BLaER1 treated with 17β-estradiol and CSF1 and Interleukin-3, amounts not matched to agents 10 nM and 100 nM (cell line): ENCODE measurements around the gene PLEKHG1.

Source experiments
- H3K27ac ChIP-seq, 11 experiments: shearing (Covaris generic); formaldehyde crosslinking; 2 replicates each; pipeline ENCODE4 v1.8.1; 2022
- H3K27me3 ChIP-seq, 11 experiments: shearing (Covaris generic); formaldehyde crosslinking; 2 replicates each; pipeline ENCODE4 v1.8.1; 2022
- H3K36me3 ChIP-seq, 11 experiments: shearing (Covaris generic); formaldehyde crosslinking; 2 replicates each; pipeline ENCODE4 v1.8.1; 2022
- H3K4me1 ChIP-seq, 10 experiments: shearing (Covaris generic); formaldehyde crosslinking; 2 replicates each; pipeline ENCODE4 v1.8.1; 2022
- H3K4me2 ChIP-seq, 11 experiments: shearing (Covaris generic); formaldehyde crosslinking; 2 replicates each; pipeline ENCODE4 v1.8.1; 2022
- H3K4me3 ChIP-seq, 10 experiments: shearing (Covaris generic); formaldehyde crosslinking; 2 replicates each; pipeline ENCODE4 v1.8.1; 2022
- H3K9ac ChIP-seq, 11 experiments: shearing (Covaris generic); formaldehyde crosslinking; 2 replicates each; pipeline ENCODE4 v1.8.1; 2022
- H3K9me3 ChIP-seq, 11 experiments: shearing (Covaris generic); formaldehyde crosslinking; replicated peaks in 1 of 11; 2 replicates each; pipeline ENCODE4 v1.8.1; 2022
- H4K20me1 ChIP-seq, 11 experiments: shearing (Covaris generic); formaldehyde crosslinking; 2 replicates each; pipeline ENCODE4 v1.8.1; 2022
- Cebpa-rat ChIP-seq, 11 experiments: shearing (Covaris generic); IDR thresholded peaks; 2 replicates each; pipeline ENCODE4 v1.8.1; 2022

PLEKHG1 gene

DNA sequence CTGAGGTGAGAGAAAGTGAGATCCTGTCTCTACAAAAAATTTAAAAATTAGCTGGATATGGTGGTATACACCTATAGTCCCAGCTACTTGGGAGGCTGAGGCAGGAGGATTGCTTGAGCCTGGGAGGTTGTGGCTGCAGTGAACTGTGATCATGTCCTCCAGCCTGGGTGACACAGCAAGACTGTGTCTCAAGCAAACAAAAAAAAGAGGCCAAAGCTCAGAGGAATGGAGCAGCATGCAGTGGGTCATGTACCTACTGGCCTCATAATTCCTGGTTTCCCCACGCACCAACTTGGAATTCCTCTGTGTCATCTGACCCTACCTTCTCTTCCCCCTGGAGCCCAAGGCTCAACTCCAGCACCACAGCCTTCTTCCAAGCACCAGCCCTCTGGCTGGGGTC, 15.1 kb upstream of the PLEKHG1 start:
- no peak overlapping the region for H3K27ac ChIP-seq
- TF ChIP-seq Cebpa-rat (IDR thresholded peaks at IDR 0.05): no peak
- no peak overlapping the region for H3K4me2 ChIP-seq
- H3K36me3 ChIP-seq: no peaks in the 10 kb centered on the region
- no peak overlapping the region for H3K9ac ChIP-seq
- peaks cover 0 to 10% (median 3%) of the 10 kb centered on the region in 10 experiments; a peak in 10 of 20 replicates for H3K4me1 ChIP-seq
- no peaks in the 10 kb centered on the region; a peak in 1 of 22 replicates for H4K20me1 ChIP-seq
- H3K9me3 ChIP-seq: no peaks in the 10 kb centered on the region
- peaks cover 0 to 12% (median 0%) of the 10 kb centered on the region in 11 experiments; a peak in 3 of 22 replicates for H3K27me3 ChIP-seq
- H3K4me3 ChIP-seq: no peak overlapping the region

GRCh38 chr6:150586850-150587359, 12.8 kb upstream of the PLEKHG1 start:
- Histone ChIP-seq H3K4me1 (peaks cover 0 to 10% (median 3%) of the 10 kb centered on the region in 10 experiments; a peak in 10 of 20 replicates), H3K27me3 (peaks cover 0 to 14% (median 0%) of the 10 kb centered on the region in 11 experiments; a peak in 3 of 22 replicates), H3K27ac (no peak overlapping the region), H4K20me1 (no peaks in the 10 kb centered on the region; a peak in 1 of 22 replicates), H3K4me3 (no peak overlapping the region), H3K9ac (no peak overlapping the region), H3K36me3 (no peaks in the 10 kb centered on the region), H3K4me2 (peak overlapping the region in 2 of 11 experiments; percentile 28 to 37; a peak in 4 of 22 replicates), H3K9me3 (no peaks in the 10 kb centered on the region)
- no peak for TF ChIP-seq Cebpa-rat (IDR thresholded peaks at IDR 0.05)

- no peak for TF ChIP-seq Cebpa-rat (IDR thresholded peaks at IDR 0.05)
- Histone ChIP-seq H3K4me3 (no peak overlapping the region), H3K36me3 (no peaks in the 10 kb centered on the region), H3K9me3 (no peaks in the 10 kb centered on the region), H3K4me1 (peaks cover 0 to 5% (median 0%) of the 10 kb centered on the region in 10 experiments; a peak in 6 of 20 replicates), H3K27ac (no peak overlapping the region), H3K9ac (no peak overlapping the region), H4K20me1 (no peaks in the 10 kb centered on the region; a peak in 1 of 22 replicates), H3K27me3 (peaks cover 0 to 20% (median 0%) of the 10 kb centered on the region in 11 experiments; a peak in 3 of 22 replicates), H3K4me2 (no peak overlapping the region)
Measured at GRCh38 chr6:150587637-150588036, 12.0 kb upstream of the PLEKHG1 start.

- Histone ChIP-seq H4K20me1 (no peaks in the 10 kb centered on the region; a peak in 1 of 22 replicates), H3K9me3 (no peaks in the 10 kb centered on the region), H3K27me3 (peaks cover 0 to 16% (median 0%) of the 10 kb centered on the region in 11 experiments; a peak in 2 of 22 replicates), H3K36me3 (no peaks in the 10 kb centered on the region), H3K4me3 (no peak overlapping the region), H3K4me1 (peaks cover 0 to 5% (median 0%) of the 10 kb centered on the region in 10 experiments; a peak in 4 of 20 replicates), H3K4me2 (no peak overlapping the region), H3K9ac (no peak overlapping the region), H3K27ac (no peak overlapping the region)
- no peak for TF ChIP-seq Cebpa-rat (IDR thresholded peaks at IDR 0.05)
Measured at GRCh38 chr6:150588888-150589499, 10.7 kb upstream of the PLEKHG1 start.

DNA sequence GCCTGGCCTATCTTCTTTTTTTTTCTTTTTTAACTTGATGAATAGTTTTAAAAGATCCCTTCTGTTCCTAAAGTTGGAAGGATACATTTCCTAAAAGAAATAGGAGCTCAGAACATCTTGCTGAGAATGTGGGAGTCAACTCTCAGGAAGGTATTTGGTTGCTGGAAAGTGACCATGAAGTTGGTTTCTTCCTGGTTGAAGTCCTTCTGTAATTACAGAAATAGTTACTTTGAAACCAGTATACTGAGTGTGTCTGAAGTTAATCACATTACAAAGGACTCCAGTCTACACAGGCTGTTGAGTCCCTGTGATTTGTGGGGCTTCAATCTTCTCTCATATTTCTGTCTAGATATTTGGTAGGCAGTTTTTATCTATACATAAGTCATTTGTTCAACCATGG, 9.8 kb upstream of the PLEKHG1 start:
- peaks cover 0 to 5% (median 0%) of the 10 kb centered on the region in 10 experiments; a peak in 4 of 20 replicates for H3K4me1 ChIP-seq
- peaks cover 0 to 17% (median 0%) of the 10 kb centered on the region in 11 experiments; a peak in 1 of 22 replicates for H3K27me3 ChIP-seq
- H3K9ac ChIP-seq: no peak overlapping the region

GRCh38 chr6:150590446-150590845, 9.2 kb upstream of the PLEKHG1 start:
- Histone ChIP-seq H3K4me2 (no peak overlapping the region), H3K9ac (no peak overlapping the region), H3K36me3 (no peaks in the 10 kb centered on the region), H3K4me1 (peaks cover 0 to 5% (median 0%) of the 10 kb centered on the region in 10 experiments; a peak in 4 of 20 replicates), H3K9me3 (no peaks in the 10 kb centered on the region), H4K20me1 (no peaks in the 10 kb centered on the region; a peak in 1 of 22 replicates), H3K4me3 (no peak overlapping the region), H3K27ac (no peak overlapping the region), H3K27me3 (peaks cover 0 to 19% (median 0%) of the 10 kb centered on the region in 11 experiments; a peak in 1 of 22 replicates)
- no peak for TF ChIP-seq Cebpa-rat (IDR thresholded peaks at IDR 0.05)

More for the DNA sequence above, 9.8 kb upstream of the PLEKHG1 start:
- no peak overlapping the region for H3K4me2 ChIP-seq
- no peaks in the 10 kb centered on the region for H3K9me3 ChIP-seq
- no peak overlapping the region for H3K4me3 ChIP-seq
- no peaks in the 10 kb centered on the region for H3K36me3 ChIP-seq
- no peak overlapping the region for H3K27ac ChIP-seq
- TF ChIP-seq Cebpa-rat (IDR thresholded peaks at IDR 0.05): no peak
- H4K20me1 ChIP-seq: no peaks in the 10 kb centered on the region; a peak in 1 of 22 replicates

DNA sequence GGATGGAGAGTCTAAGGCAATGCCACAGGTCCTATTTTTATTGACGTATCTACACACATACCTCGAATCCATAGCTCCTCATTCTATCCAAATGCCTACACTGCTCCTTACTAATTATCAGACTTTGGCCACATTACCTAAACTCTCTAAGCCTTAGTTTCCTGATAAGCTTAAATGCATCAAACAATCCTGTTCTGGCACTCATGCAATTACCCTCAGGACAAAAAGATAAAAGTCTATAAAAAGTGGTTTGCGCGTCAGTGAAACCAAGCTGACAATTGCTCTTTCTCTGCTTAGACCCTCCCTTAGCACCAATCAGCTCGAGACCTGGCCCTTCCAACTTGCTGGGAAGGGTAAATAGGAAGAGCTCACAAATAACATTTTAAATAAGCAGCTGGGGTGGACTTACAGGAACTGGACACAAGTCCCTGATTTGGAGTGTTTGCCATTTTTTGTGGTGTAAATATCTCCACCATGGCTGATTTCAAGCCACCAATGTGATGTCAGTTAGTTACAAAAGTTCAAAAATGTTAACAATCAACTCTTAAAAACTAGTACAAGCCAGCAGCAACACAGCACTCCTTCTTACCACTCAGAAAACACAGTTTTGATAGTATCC, 7.2 kb upstream of the PLEKHG1 start:
- Histone ChIP-seq H3K27ac (no peak overlapping the region), H3K4me3 (no peak overlapping the region)
- TF ChIP-seq Cebpa-rat (IDR thresholded peaks at IDR 0.05): no peak

GRCh38 chr6:150593119-150593518, 6.6 kb upstream of the PLEKHG1 start:
- no peaks in the 10 kb centered on the region for H3K36me3 ChIP-seq
- peaks cover 6 to 46% (median 9%) of the 10 kb centered on the region in 11 experiments for H3K27me3 ChIP-seq
- no peak overlapping the region for H3K27ac ChIP-seq
- H3K4me2 ChIP-seq: no peak overlapping the region
- no peaks in the 10 kb centered on the region for H3K9me3 ChIP-seq
- no peaks in the 10 kb centered on the region for H3K4me1 ChIP-seq
- H4K20me1 ChIP-seq: no peaks in the 10 kb centered on the region
- no peak overlapping the region for H3K9ac ChIP-seq
- H3K4me3 ChIP-seq: no peak overlapping the region
- no peak for TF ChIP-seq Cebpa-rat (IDR thresholded peaks at IDR 0.05)

More for the DNA sequence above, 7.2 kb upstream of the PLEKHG1 start:
- Histone ChIP-seq H4K20me1 (no peaks in the 10 kb centered on the region), H3K9me3 (no peaks in the 10 kb centered on the region), H3K27me3 (peaks cover 0 to 39% (median 4%) of the 10 kb centered on the region in 11 experiments; a peak in 12 of 22 replicates), H3K9ac (no peak overlapping the region), H3K4me1 (no peaks in the 10 kb centered on the region), H3K4me2 (no peak overlapping the region), H3K36me3 (no peaks in the 10 kb centered on the region)

- no peak overlapping the region for H3K4me3 ChIP-seq
- no peak overlapping the region for H3K27ac ChIP-seq
- H3K9me3 ChIP-seq: no peaks in the 10 kb centered on the region
- H3K4me2 ChIP-seq: no peak overlapping the region
- no peaks in the 10 kb centered on the region for H3K36me3 ChIP-seq
- no peak overlapping the region for H3K9ac ChIP-seq
- H4K20me1 ChIP-seq: peaks cover 0 to 9% (median 0%) of the 10 kb centered on the region in 11 experiments; a peak in 5 of 22 replicates
- H3K27me3 ChIP-seq: peaks cover 39 to 74% (median 42%) of the 10 kb centered on the region in 11 experiments
- no peak for TF ChIP-seq Cebpa-rat (IDR thresholded peaks at IDR 0.05)
- peaks cover 0 to 11% (median 6%) of the 10 kb centered on the region in 10 experiments; a peak in 6 of 20 replicates for H3K4me1 ChIP-seq
Measured at GRCh38 chr6:150596439-150596838, 3.2 kb upstream of the PLEKHG1 start.
